ENCODE results near the gene CAVIN1. TPM values are rescaled to one million over a fixed set of nuclear protein-coding genes. Genes with fewer than 3 reads are reported as not detected.
"Not testable (repeated sequence)": the region's sequence is repeated elsewhere in the genome, so short reads cannot be mapped to it uniquely, and the experiment has no call there.

CAVIN1 gene
- total and polyA plus RNA-seq, 2 donors (not counting 3 experiments of a cell fraction or from before 2014, with no cell fraction given) = 303 to 663 TPM

GRCh38 chr17:42368310-42368709, 54.7 kb downstream of the CAVIN1 start:
- H3K79me2 ChIP-seq (ENCODE audit: control insufficient read depth, insufficient read depth, low read length) = peaks cover 78% of the 10 kb centered on the region
- FAIRE-seq; POLR2A ChIA-PET; DNase-seq (ENCODE audit: low read depth, low spot score); H3K27ac ChIP-seq (ENCODE audit: insufficient read depth, low read depth, low read length); BruUV-seq (replicated peaks); H3K9me3 ChIP-seq (replicated peaks; ENCODE audit: control insufficient read depth, insufficient read depth, low read length); H4K20me1 ChIP-seq (replicated peaks; ENCODE audit: control insufficient read depth, extremely low read depth, insufficient read depth, low read length); H3K4me1 ChIP-seq (ENCODE audit: control insufficient read depth, extremely low read depth, insufficient read depth, low read length); H3K4me3 ChIP-seq (replicated peaks in 1 of 3; ENCODE audit: insufficient read depth in 1 of 3, low read depth in 1 of 3, low read length in 3 of 3); H3K27me3 ChIP-seq (ENCODE audit: control insufficient read depth in 2 of 2, insufficient read depth in 2 of 2, low read length in 2 of 2); CTCF ChIA-PET; H3K9ac ChIP-seq (replicated peaks; ENCODE audit: extremely low read depth, insufficient read depth, low read length); H3K9me1 ChIP-seq (replicated peaks; ENCODE audit: control insufficient read depth, extremely low read depth, insufficient read depth, low read length); H3K4me2 ChIP-seq (ENCODE audit: insufficient read depth, low read length); intact Hi-C loops (cut with micrococcal nuclease); H2AFZ ChIP-seq (ENCODE audit: low read depth, low read length); dilution Hi-C loops (cut with MboI; ENCODE audit: extremely low pct_ligation_motif_present, low sequenced_read_pairs); H3K36me3 ChIP-seq (ENCODE audit: control insufficient read depth in 2 of 2, extremely low read depth in 1 of 2, insufficient read depth in 2 of 2, low read length in 2 of 2): not testable (repeated sequence)

- POLR2A ChIA-PET; dilution Hi-C loops (cut with MboI; ENCODE audit: extremely low pct_ligation_motif_present, low sequenced_read_pairs); H3K27ac ChIP-seq (ENCODE audit: insufficient read depth, low read depth, low read length); DNase-seq (ENCODE audit: low read depth, low spot score); BruUV-seq (replicated peaks); intact Hi-C loops (cut with micrococcal nuclease); H2AFZ ChIP-seq (ENCODE audit: low read depth, low read length); H3K4me2 ChIP-seq (ENCODE audit: insufficient read depth, low read length); H3K4me3 ChIP-seq (replicated peaks in 1 of 3; ENCODE audit: insufficient read depth in 1 of 3, low read depth in 1 of 3, low read length in 3 of 3); H3K9ac ChIP-seq (replicated peaks; ENCODE audit: extremely low read depth, insufficient read depth, low read length); H3K36me3 ChIP-seq (ENCODE audit: control insufficient read depth in 2 of 2, extremely low read depth in 1 of 2, insufficient read depth in 2 of 2, low read length in 2 of 2); H3K9me1 ChIP-seq (replicated peaks; ENCODE audit: control insufficient read depth, extremely low read depth, insufficient read depth, low read length); H3K27me3 ChIP-seq (ENCODE audit: control insufficient read depth in 2 of 2, insufficient read depth in 2 of 2, low read length in 2 of 2); H3K4me1 ChIP-seq (ENCODE audit: control insufficient read depth, extremely low read depth, insufficient read depth, low read length); H4K20me1 ChIP-seq (replicated peaks; ENCODE audit: control insufficient read depth, extremely low read depth, insufficient read depth, low read length); H3K9me3 ChIP-seq (replicated peaks; ENCODE audit: control insufficient read depth, insufficient read depth, low read length): not testable (repeated sequence)
- CTCF ChIA-PET = interaction anchor here (0.6 to 1.4 kb wide), 2 partner anchors 15 to 31 kb away, joined by 3 read pairs; no protein-coding TSS in a partner anchor
- FAIRE-seq = peak; percentile 43
- peaks cover 80% of the 10 kb centered on the region for H3K79me2 ChIP-seq (ENCODE audit: control insufficient read depth, insufficient read depth, low read length)
Measured at GRCh38 chr17:42366176-42367023, 56.7 kb downstream of the CAVIN1 start.

All from endothelial cell of umbilical vein (primary cell).